Mesodermal cell (in vitro differentiated cells): ENCODE measurements around the gene CTIF.

Source experiments
- H3K27ac ChIP-seq: 2 replicates; pipeline ENCODE4 v1.7.0; 2013; ENCODE audit warnings: mild to moderate bottlenecking, low read depth, low read length, moderate library complexity; ENCODE audit not compliant: severe bottlenecking
- H3K36me3 ChIP-seq: 2 replicates; pipeline ENCODE4 v1.7.1; 2013; ENCODE audit warnings: mild to moderate bottlenecking, low read length, moderate library complexity; ENCODE audit not compliant: control insufficient read depth, insufficient read depth
- H3K4me1 ChIP-seq: one replicate; pipeline ENCODE4 v1.7.1; 2013; ENCODE audit warnings: mild to moderate bottlenecking, low read length; ENCODE audit not compliant: insufficient read depth, control insufficient read depth, poor library complexity, severe bottlenecking
- H3K4me3 ChIP-seq: 2 replicates; pipeline ENCODE4 v1.7.0; 2013; ENCODE audit warnings: low read length, control low read depth, mild to moderate bottlenecking; ENCODE audit not compliant: insufficient read depth, poor library complexity, severe bottlenecking; ENCODE audit errors: extremely low read depth
- H3K9me3 ChIP-seq: 2 replicates; pipeline ENCODE4 v1.7.1; 2013; ENCODE audit warnings: mild to moderate bottlenecking, low read length, moderate library complexity; ENCODE audit not compliant: control insufficient read depth
- WGBS, 2 experiments: methylation state at CpG; one replicate each; pipeline ENCODE4 v1.1.5; 2013; ENCODE audit warnings: missing lambda C conversion rate in 2 of 2; ENCODE audit not compliant: insufficient coverage in 2 of 2; 5-methylcytosine and 5-hydroxymethylcytosine counted together

Gene CTIF

GRCh38 chr18:48675352-48675761 is 136.5 kb downstream of the CTIF start:
- WGBS, 2 experiments = 13 to 15% methylated on average over 6 to 8 of the region's 10 CpGs
- Histone ChIP-seq H3K4me1 (peaks cover 26% of the 10 kb centered on the region), H3K27ac (no peak overlapping the region), H3K36me3 (peaks cover 13% of the 10 kb centered on the region), H3K9me3 (peaks cover 13% of the 10 kb centered on the region), H3K4me3 (no peak overlapping the region)

- Histone ChIP-seq H3K27ac (no peak overlapping the region), H3K4me1 (peaks cover 28% of the 10 kb centered on the region), H3K9me3 (peaks cover 8% of the 10 kb centered on the region), H3K36me3 (peaks cover 8% of the 10 kb centered on the region), H3K4me3 (no peak overlapping the region)
- WGBS, 2 experiments = 97 to 98% methylated on average over 6 to 8 of the region's 12 CpGs
Observed at GRCh38 chr18:48675912-48676311, 137.1 kb downstream of the CTIF start.

GRCh38 chr18:48676346-48676745 is 137.5 kb downstream of the CTIF start:
- H3K36me3 ChIP-seq = peaks cover 4% of the 10 kb centered on the region
- 91 to 95% methylated on average over 5 to 8 of the region's 8 CpGs for WGBS, 2 experiments
- no peak overlapping the region for H3K4me3 ChIP-seq
- H3K9me3 ChIP-seq = peaks cover 4% of the 10 kb centered on the region
- H3K27ac ChIP-seq = no peak overlapping the region
- peaks cover 31% of the 10 kb centered on the region for H3K4me1 ChIP-seq

GRCh38 chr18:48676756-48677368 is 138.0 kb downstream of the CTIF start:
- 49 to 51% methylated on average over 14 to 15 of the region's 17 CpGs for WGBS, 2 experiments
- H3K36me3 ChIP-seq = no peaks in the 10 kb centered on the region
- no peak overlapping the region for H3K27ac ChIP-seq
- H3K4me1 ChIP-seq = peaks cover 31% of the 10 kb centered on the region
- H3K9me3 ChIP-seq = no peaks in the 10 kb centered on the region
- H3K4me3 ChIP-seq = no peak overlapping the region

GRCh38 chr18:48678237-48679115 is 139.6 kb downstream of the CTIF start:
- H3K27ac ChIP-seq = no peak overlapping the region
- peaks cover 31% of the 10 kb centered on the region for H3K4me1 ChIP-seq
- WGBS, 2 experiments = 94 to 95% methylated on average over 11 to 14 of the region's 16 CpGs
- no peaks in the 10 kb centered on the region for H3K9me3 ChIP-seq
- no peak overlapping the region for H3K4me3 ChIP-seq
- H3K36me3 ChIP-seq = peaks cover 10% of the 10 kb centered on the region

GRCh38 chr18:48679236-48679635 is 140.4 kb downstream of the CTIF start:
- no peak overlapping the region for H3K27ac ChIP-seq
- H3K36me3 ChIP-seq = peaks cover 10% of the 10 kb centered on the region
- WGBS, 2 experiments = 67 to 100% methylated on average over 1 to 2 of the region's 3 CpGs

GRCh38 chr18:48680339-48681250 is 141.8 kb downstream of the CTIF start:
- WGBS, 2 experiments = 76 to 80% methylated on average over 15 to 19 of the region's 23 CpGs
- Histone ChIP-seq H3K4me3 (no peak overlapping the region), H3K9me3 (no peaks in the 10 kb centered on the region), H3K4me1 (peaks cover 26% of the 10 kb centered on the region), H3K36me3 (peaks cover 10% of the 10 kb centered on the region), H3K27ac (no peak overlapping the region)

More at GRCh38 chr18:48679236-48679635, 140.4 kb downstream of the CTIF start:
- no peaks in the 10 kb centered on the region for H3K9me3 ChIP-seq
- H3K4me1 ChIP-seq = peaks cover 26% of the 10 kb centered on the region
- no peak overlapping the region for H3K4me3 ChIP-seq

GRCh38 chr18:48682768-48683167 is 143.9 kb downstream of the CTIF start:
- Histone ChIP-seq H3K4me3 (no peak overlapping the region), H3K27ac (no peak overlapping the region), H3K4me1 (peaks cover 9% of the 10 kb centered on the region), H3K9me3 (no peaks in the 10 kb centered on the region), H3K36me3 (peaks cover 10% of the 10 kb centered on the region)
- WGBS, 2 experiments = 97 to 98% methylated on average over 4 to 5 of the region's 13 CpGs

- no peaks in the 10 kb centered on the region for H3K9me3 ChIP-seq
- no peak overlapping the region for H3K27ac ChIP-seq
- WGBS, 2 experiments = 90 to 92% methylated on average over 5 of the region's 6 CpGs
- no peak overlapping the region for H3K4me3 ChIP-seq
- H3K36me3 ChIP-seq = peaks cover 10% of the 10 kb centered on the region
- peaks cover 6% of the 10 kb centered on the region for H3K4me1 ChIP-seq
Observed at GRCh38 chr18:48683197-48683596, 144.4 kb downstream of the CTIF start.

GRCh38 chr18:48683661-48684060 is 144.8 kb downstream of the CTIF start:
- WGBS, 2 experiments = 98 to 100% methylated on average over 3 of the region's 4 CpGs
- peaks cover 5% of the 10 kb centered on the region for H3K4me1 ChIP-seq
- H3K36me3 ChIP-seq = peaks cover 10% of the 10 kb centered on the region
- no peak overlapping the region for H3K4me3 ChIP-seq
- H3K9me3 ChIP-seq = no peaks in the 10 kb centered on the region
- H3K27ac ChIP-seq = no peak overlapping the region
